HCT116 (cell line): ENCODE results near the gene SEMA5B. TPM values are rescaled to one million over a fixed set of nuclear protein-coding genes. Genes with fewer than 3 reads are reported as not detected.

ENCODE experiments used
- ATAC-seq: fragments of 200-7000 bp; cut with Tn5 transposase; 2 replicates; pipeline ENCODE4 v1.9.1; 2020; ENCODE audit warnings: mild to moderate bottlenecking, moderate library complexity
- BruUV-seq: library from RNA; stranded (reverse); fragments of 400-500 nt; replicated peaks from 2 replicates; lab custom pipeline; 2021; lab: Mats Ljungman, UMichigan
- CTCF ChIA-PET: fragments of 300-600 bp; sonication (Branson Sonifier 250); formaldehyde crosslinking; loops from one replicate; lab custom pipeline; 2021; ENCODE audit warnings: antibody characterized with exemption; lab: Charles Lee
- POLR2A ChIA-PET: fragments of 300-600, 350-600 bp; sonication (Branson Sonifier 250); formaldehyde crosslinking; loops from one replicate; lab custom pipeline; 2021; ENCODE audit warnings: antibody characterized with exemption; lab: Charles Lee
- RAD21 ChIA-PET, 2 experiments: fragments of 300-600 bp; sonication (Branson Sonifier 250); formaldehyde crosslinking; loops; one replicate each; lab custom pipeline; 2023; ENCODE audit warnings: low total read pairs in 2 of 2; ENCODE audit not compliant: uncharacterized antibody in 2 of 2, unreplicated experiment in 2 of 2, low non-redundant PET in 1 of 2; lab: Charles Lee
- DNase-seq: peaks from one replicate; pipeline ENCODE4 v3.0.0-alpha.2; 2010; ENCODE audit warnings: low read depth, low spot score
- H2AFZ ChIP-seq: fragments of 200-600 bp; shearing (Covaris generic), sonication (generic); 2 replicates; pipeline ENCODE4 v1.6.1; 2017; ENCODE audit warnings: low read depth, mixed run types, mixed read lengths, antibody characterized with exemption, low read length; ENCODE audit not compliant: poor library complexity, severe bottlenecking
- H3K27ac ChIP-seq: 2 replicates; pipeline ENCODE4 v1.5.1; 2012; ENCODE audit warnings: low read depth, low read length
- H3K27me3 ChIP-seq: fragments of 200-600 bp; sonication (generic); 2 replicates; pipeline ENCODE4 v1.6.1; 2016; ENCODE audit warnings: mixed run types, low read length, mixed read lengths; ENCODE audit not compliant: insufficient read depth
- H3K36me3 ChIP-seq, 2 experiments: fragments of 200-500 bp in 1 of 2; fragments of 200-600 bp in 1 of 2; sonication (Bioruptor generic) in 1 of 2; sonication (generic) in 1 of 2; 2 replicates each; pipeline versions ENCODE4 v1.5.1 to v1.6.1; 2014 to 2016; ENCODE audit warnings: low read length in 2 of 2, inconsistent platforms in 1 of 2, mixed read lengths in 1 of 2, mixed run types in 1 of 2; ENCODE audit not compliant: insufficient read depth in 2 of 2, control insufficient read depth in 1 of 2
- H3K4me1 ChIP-seq, 2 experiments: fragments of 200-600 bp in 1 of 2; sonication (generic) in 1 of 2; 2 replicates each; pipeline versions ENCODE4 v1.5.1 to v1.6.1; 2012 to 2017; ENCODE audit warnings: low read length in 2 of 2, inconsistent platforms in 1 of 2, mild to moderate bottlenecking in 1 of 2, mixed read lengths in 1 of 2, mixed run types in 1 of 2, moderate library complexity in 1 of 2; ENCODE audit not compliant: insufficient read depth in 2 of 2, control insufficient read depth in 1 of 2
- H3K4me2 ChIP-seq: fragments of 200-600 bp; sonication (generic); 2 replicates; pipeline ENCODE4 v1.6.1; 2017; ENCODE audit warnings: mixed run types, low read length, mixed read lengths
- H3K4me3 ChIP-seq, 2 experiments: fragments of 200-600 bp in 1 of 2; sonication (generic) in 1 of 2; replicated peaks in 1 of 2; 2 replicates each; pipeline ENCODE4 v1.5.1; 2011 to 2016; ENCODE audit warnings: low read length in 2 of 2, control low read depth in 1 of 2, low read depth in 1 of 2, mild to moderate bottlenecking in 1 of 2, mixed read lengths in 1 of 2, mixed run types in 1 of 2
- H3K79me2 ChIP-seq: fragments of 200-600 bp; sonication (generic); 2 replicates; pipeline ENCODE4 v1.6.1; 2017; ENCODE audit warnings: mild to moderate bottlenecking, mixed run types, low read length, moderate library complexity, mixed read lengths; ENCODE audit not compliant: insufficient read depth
- H3K9ac ChIP-seq: fragments of 200-600 bp; sonication (generic); 2 replicates; pipeline ENCODE4 v1.6.1; 2016; ENCODE audit warnings: low read length, mixed read lengths
- H3K9me2 ChIP-seq: fragments of 200-600 bp; sonication (generic), shearing (Covaris generic); 2 replicates; pipeline ENCODE4 v1.6.1; 2017; ENCODE audit warnings: mixed run types, mild to moderate bottlenecking, moderate library complexity; ENCODE audit not compliant: insufficient read depth
- H3K9me3 ChIP-seq, 2 experiments: fragments of 200-500 bp in 1 of 2; fragments of 200-600 bp in 1 of 2; sonication (Bioruptor generic) in 1 of 2; sonication (generic) in 1 of 2; 2 replicates each; pipeline ENCODE4 v1.6.1; 2014 to 2017; ENCODE audit warnings: low read length in 2 of 2, mixed read lengths in 2 of 2, inconsistent platforms in 1 of 2, low read depth in 1 of 2, mild to moderate bottlenecking in 1 of 2, mixed run types in 1 of 2, moderate library complexity in 1 of 2; ENCODE audit not compliant: control insufficient read depth in 1 of 2, insufficient read depth in 1 of 2
- H4K20me1 ChIP-seq: fragments of 200-600 bp; sonication (generic), shearing (Covaris generic); 2 replicates; pipeline ENCODE4 v1.6.1; 2017; ENCODE audit warnings: mixed run types, mild to moderate bottlenecking, moderate library complexity; ENCODE audit not compliant: insufficient read depth
- CBX3 ChIP-seq: IDR thresholded peaks from 2 replicates; pipeline ENCODE4 v1.6.1; 2012; ENCODE audit warnings: low read depth
- CTCF ChIP-seq, 3 experiments: fragments of 200-600 bp in 1 of 3; sonication (generic) in 1 of 3; IDR thresholded peaks in 2 of 3; conservative IDR thresholded peaks in 1 of 3; 2 replicates each; pipeline ENCODE4 v1.5.1; 2012 to 2017; ENCODE audit warnings: low read depth in 2 of 3, low read length in 2 of 3, antibody characterized with exemption in 1 of 3, borderline replicate concordance in 1 of 3, control low read depth in 1 of 3, mild to moderate bottlenecking in 1 of 3, mixed read lengths in 1 of 3, mixed run types in 1 of 3, moderate library complexity in 1 of 3; ENCODE audit not compliant: insufficient read depth in 1 of 3
- EZH2 ChIP-seq: fragments of 200-600 bp; sonication (generic); IDR thresholded peaks from 2 replicates; pipeline ENCODE4 v1.6.1; 2017; ENCODE audit warnings: antibody characterized with exemption, mixed run types
- JUND ChIP-seq: IDR thresholded peaks from 2 replicates; pipeline ENCODE4 v1.6.1; 2012
- POLR2AphosphoS5 ChIP-seq: IDR thresholded peaks from 2 replicates; pipeline ENCODE4 v1.6.1; 2011; ENCODE audit warnings: mild to moderate bottlenecking, low read depth, low read length, moderate library complexity
- REST ChIP-seq: IDR thresholded peaks from 2 replicates; pipeline ENCODE4 v1.6.1; 2012; ENCODE audit warnings: low read depth
- SP1 ChIP-seq: IDR thresholded peaks from 2 replicates; pipeline ENCODE4 v1.6.1; 2012; ENCODE audit warnings: low read depth
- SRF ChIP-seq: IDR thresholded peaks from 2 replicates; pipeline ENCODE4 v1.6.1; 2012; ENCODE audit warnings: low read depth
- intact Hi-C: fragments of 100-400 bp; cut with micrococcal nuclease; formaldehyde crosslinking; loops from 2 replicates; pipeline ENCODE4 v1.10.0; 2022
- total RNA-seq: library from RNA; stranded (reverse); gene quantifications from one replicate; pipeline ENCODE4 v1.2.1, GENCODE V29; 2021; ENCODE audit not compliant: unreplicated experiment

Gene SEMA5B
- total RNA-seq, 1 experiment from 2014 or later, result 0.15 TPM

GRCh38 chr3:122938783-122939425 lies 88.7 kb downstream of the SEMA5B start:
- POLR2A ChIA-PET, result no interaction called here
- no peak for TF ChIP-seq CBX3
- TF ChIP-seq JUND, result no peak
- TF ChIP-seq CTCF (IDR thresholded peaks at IDR 0.05 in 2 of 3, conservative IDR thresholded peaks at IDR 0.05 in 1 of 3; ENCODE audit: borderline replicate concordance in 1 of 3, insufficient read depth in 1 of 3, low read depth in 2 of 3, low read length in 2 of 3), result no peak
- no peak for TF ChIP-seq EZH2
- TF ChIP-seq SP1, result no peak
- no peak for TF ChIP-seq POLR2AphosphoS5
- no peak for TF ChIP-seq REST
- TF ChIP-seq SRF, result no peak
- H3K9ac ChIP-seq, result no peak overlapping the region
- no peaks in the 10 kb centered on the region for H3K4me1 ChIP-seq
- no peaks in the 10 kb centered on the region for H3K79me2 ChIP-seq
- DNase-seq, result no peak
- RAD21 ChIA-PET, result no interaction called here
- H3K27me3 ChIP-seq, result no peaks in the 10 kb centered on the region
- H3K36me3 ChIP-seq, result no peaks in the 10 kb centered on the region
- H3K4me2 ChIP-seq, result no peak overlapping the region
- ATAC-seq, result no peak
- H2AFZ ChIP-seq, result no peak overlapping the region
- H3K27ac ChIP-seq, result no peak overlapping the region
- no peaks in the 10 kb centered on the region for H3K9me3 ChIP-seq
- CTCF ChIA-PET, result no interaction called here
- intact Hi-C loops, result no loop called here
- no peaks in the 10 kb centered on the region for H3K9me2 ChIP-seq
- no TSS peak for BruUV-seq
- no peak overlapping the region for H3K4me3 ChIP-seq
- no peaks in the 10 kb centered on the region for H4K20me1 ChIP-seq
